ENCODE measurements around the gene ASB10.
A peak's percentile ranks its signal among the peaks of the same experiment; 100 is the strongest.

ASB10 gene

GRCh38 chr7:151207804-151208203 is 20.8 kb upstream of the ASB10 start:
- no peak overlapping the region for H2BK5ac ChIP-seq (ENCODE audit: low read length)
- H3K79me1 ChIP-seq (ENCODE audit: low read length), result no peaks in the 10 kb centered on the region
- H4K8ac ChIP-seq (ENCODE audit: low read depth, low read length), result no peak overlapping the region
- no peaks in the 10 kb centered on the region for H3K36me3 ChIP-seq (ENCODE audit: control insufficient read depth, insufficient read depth, low read length)
- H3K4ac ChIP-seq (ENCODE audit: low read depth, low read length), result no peak overlapping the region
- no CpG with 5 or more reads among the region's 12 CpGs for WGBS (ENCODE audit: extremely low coverage, insufficient coverage, low lambda C conversion rate)
- peak overlapping the region; percentile 3 for H3K56ac ChIP-seq (ENCODE audit: low read length)
- H2AK5ac ChIP-seq (ENCODE audit: low read length), result no peak overlapping the region
- H2BK120ac ChIP-seq (ENCODE audit: low read depth, low read length), result no peak overlapping the region
- H3K79me2 ChIP-seq (ENCODE audit: control insufficient read depth, insufficient read depth, low read length), result no peaks in the 10 kb centered on the region
- DNase-seq, result no peak
- no peak overlapping the region for H3K9ac ChIP-seq (ENCODE audit: low read length)
- no peak overlapping the region for H2BK15ac ChIP-seq (replicated peaks; ENCODE audit: low read depth)
- no peak overlapping the region for H3K4me2 ChIP-seq (ENCODE audit: low read length)
- H3K27me3 ChIP-seq (ENCODE audit: insufficient read depth, low read length, poor library complexity), result no peaks in the 10 kb centered on the region
- H4K5ac ChIP-seq (ENCODE audit: low read length), result no peak overlapping the region
- peaks cover 2% of the 10 kb centered on the region for H3K4me1 ChIP-seq (ENCODE audit: control insufficient read depth, low read depth, low read length)
- H3K4me3 ChIP-seq (ENCODE audit: low read length), result no peak overlapping the region
- H3K27ac ChIP-seq (ENCODE audit: low read depth, low read length), result no peak overlapping the region
- H3K23ac ChIP-seq (ENCODE audit: low read length), result no peak overlapping the region
- H3K18ac ChIP-seq (ENCODE audit: low read length), result no peak overlapping the region

DNA sequence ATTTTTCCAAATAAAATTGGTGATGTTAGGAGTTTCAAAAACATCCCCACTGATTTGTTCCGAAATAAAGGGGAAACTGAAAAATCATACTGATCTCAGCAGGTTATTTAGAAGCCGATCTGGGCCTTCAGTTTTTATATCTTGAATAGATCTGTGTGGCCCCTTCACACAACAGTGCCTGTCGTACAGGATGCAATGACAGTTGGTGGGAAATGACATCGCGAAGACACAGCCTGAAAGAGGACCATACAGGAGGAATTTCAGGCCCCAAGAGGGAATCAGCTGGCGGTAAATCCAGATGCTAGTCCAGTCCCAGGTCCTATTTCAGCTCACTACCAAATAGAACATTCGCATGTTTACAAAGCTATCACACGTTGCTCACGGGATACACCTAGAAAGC is 20.3 kb upstream of the ASB10 start:
- Histone ChIP-seq H2BK120ac (ENCODE audit: low read depth, low read length) (no peak overlapping the region), H3K27me3 (ENCODE audit: insufficient read depth, low read length, poor library complexity) (no peaks in the 10 kb centered on the region), H3K79me2 (ENCODE audit: control insufficient read depth, insufficient read depth, low read length) (no peaks in the 10 kb centered on the region), H2BK5ac (ENCODE audit: low read length) (no peak overlapping the region), H2BK15ac (replicated peaks; ENCODE audit: low read depth) (no peak overlapping the region), H4K8ac (ENCODE audit: low read depth, low read length) (no peak overlapping the region), H3K4me2 (ENCODE audit: low read length) (no peak overlapping the region), H4K5ac (ENCODE audit: low read length) (no peak overlapping the region), H3K4me3 (ENCODE audit: low read length) (no peak overlapping the region), H3K18ac (ENCODE audit: low read length) (no peak overlapping the region), H3K4me1 (ENCODE audit: control insufficient read depth, low read depth, low read length) (peaks cover 2% of the 10 kb centered on the region), H3K56ac (ENCODE audit: low read length) (no peak overlapping the region), H3K79me1 (ENCODE audit: low read length) (no peaks in the 10 kb centered on the region), H3K27ac (ENCODE audit: low read depth, low read length) (no peak overlapping the region), H2AK5ac (ENCODE audit: low read length) (no peak overlapping the region), H3K23ac (ENCODE audit: low read length) (no peak overlapping the region), H3K4ac (ENCODE audit: low read depth, low read length) (no peak overlapping the region), H3K9ac (ENCODE audit: low read length) (no peak overlapping the region), H3K36me3 (ENCODE audit: control insufficient read depth, insufficient read depth, low read length) (no peaks in the 10 kb centered on the region)
- no peak for DNase-seq
- WGBS (ENCODE audit: extremely low coverage, insufficient coverage, low lambda C conversion rate), result no CpG with 5 or more reads among the region's 9 CpGs

DNA sequence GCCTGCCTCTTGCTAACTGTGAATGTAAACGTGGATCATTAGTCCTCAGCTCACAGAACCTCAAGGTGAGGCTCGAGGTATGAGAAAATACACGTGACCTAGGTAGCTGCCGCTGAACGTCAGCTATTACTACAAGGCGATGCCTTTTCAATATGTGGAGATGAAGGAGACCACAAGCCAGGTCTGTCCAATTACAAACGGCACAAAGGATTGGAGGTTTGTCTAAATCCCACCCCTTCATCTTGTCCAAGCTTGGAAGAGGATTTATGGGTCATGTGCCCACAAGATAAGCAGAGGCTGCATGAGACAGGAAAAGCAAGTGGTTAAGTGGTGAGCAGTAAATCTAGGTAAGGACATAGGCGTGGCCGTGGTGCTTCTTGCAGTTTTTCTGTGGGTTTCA is 19.9 kb upstream of the ASB10 start:
- Histone ChIP-seq H3K56ac (ENCODE audit: low read length) (no peak overlapping the region), H3K23ac (ENCODE audit: low read length) (no peak overlapping the region), H2BK15ac (replicated peaks; ENCODE audit: low read depth) (no peak overlapping the region), H3K4ac (ENCODE audit: low read depth, low read length) (no peak overlapping the region), H2BK120ac (ENCODE audit: low read depth, low read length) (no peak overlapping the region), H3K4me3 (ENCODE audit: low read length) (no peak overlapping the region), H4K8ac (ENCODE audit: low read depth, low read length) (no peak overlapping the region), H3K79me2 (ENCODE audit: control insufficient read depth, insufficient read depth, low read length) (no peaks in the 10 kb centered on the region), H3K27ac (ENCODE audit: low read depth, low read length) (no peak overlapping the region), H3K27me3 (ENCODE audit: insufficient read depth, low read length, poor library complexity) (no peaks in the 10 kb centered on the region), H3K36me3 (ENCODE audit: control insufficient read depth, insufficient read depth, low read length) (no peaks in the 10 kb centered on the region), H4K5ac (ENCODE audit: low read length) (no peak overlapping the region), H3K4me2 (ENCODE audit: low read length) (no peak overlapping the region), H3K4me1 (ENCODE audit: control insufficient read depth, low read depth, low read length) (peaks cover 2% of the 10 kb centered on the region), H3K79me1 (ENCODE audit: low read length) (no peaks in the 10 kb centered on the region), H3K9ac (ENCODE audit: low read length) (no peak overlapping the region), H2AK5ac (ENCODE audit: low read length) (no peak overlapping the region), H3K18ac (ENCODE audit: low read length) (no peak overlapping the region), H2BK5ac (ENCODE audit: low read length) (no peak overlapping the region)
- no peak for DNase-seq
- WGBS (ENCODE audit: extremely low coverage, insufficient coverage, low lambda C conversion rate), result no CpG with 5 or more reads among the region's 9 CpGs

DNA sequence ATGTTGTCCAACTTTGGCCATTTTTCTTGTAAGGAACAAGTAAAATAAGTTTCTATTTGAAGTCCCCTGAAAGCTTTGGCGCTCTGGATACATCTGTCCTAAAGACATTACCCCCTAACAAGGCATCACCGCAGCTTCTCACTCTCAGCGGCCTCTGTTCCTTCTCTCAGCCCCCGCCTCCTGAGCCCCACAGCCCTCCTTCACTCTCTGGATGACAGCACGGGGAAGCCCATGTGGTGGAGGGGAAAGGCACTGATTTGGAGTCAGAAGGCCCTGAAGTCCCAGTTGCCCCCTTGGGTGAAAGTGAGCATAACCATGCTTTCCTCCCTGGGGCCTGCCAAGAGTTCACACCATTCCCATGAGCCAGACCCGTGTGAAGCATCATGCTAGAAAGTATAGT is 18.7 kb upstream of the ASB10 start:
- Histone ChIP-seq H2BK5ac (ENCODE audit: low read length) (no peak overlapping the region), H3K23ac (ENCODE audit: low read length) (no peak overlapping the region), H3K4me3 (ENCODE audit: low read length) (no peak overlapping the region), H3K27me3 (ENCODE audit: insufficient read depth, low read length, poor library complexity) (no peaks in the 10 kb centered on the region), H3K36me3 (ENCODE audit: control insufficient read depth, insufficient read depth, low read length) (no peaks in the 10 kb centered on the region), H4K8ac (ENCODE audit: low read depth, low read length) (no peak overlapping the region), H3K4ac (ENCODE audit: low read depth, low read length) (no peak overlapping the region), H3K56ac (ENCODE audit: low read length) (no peak overlapping the region), H3K27ac (ENCODE audit: low read depth, low read length) (no peak overlapping the region), H2BK120ac (ENCODE audit: low read depth, low read length) (no peak overlapping the region), H3K4me1 (ENCODE audit: control insufficient read depth, low read depth, low read length) (peaks cover 2% of the 10 kb centered on the region), H2BK15ac (replicated peaks; ENCODE audit: low read depth) (no peak overlapping the region), H3K9ac (ENCODE audit: low read length) (no peak overlapping the region), H4K5ac (ENCODE audit: low read length) (no peak overlapping the region), H3K79me2 (ENCODE audit: control insufficient read depth, insufficient read depth, low read length) (no peaks in the 10 kb centered on the region), H3K79me1 (ENCODE audit: low read length) (no peaks in the 10 kb centered on the region), H3K4me2 (ENCODE audit: low read length) (no peak overlapping the region), H2AK5ac (ENCODE audit: low read length) (no peak overlapping the region), H3K18ac (ENCODE audit: low read length) (no peak overlapping the region)
- no CpG with 5 or more reads among the region's 6 CpGs for WGBS (ENCODE audit: extremely low coverage, insufficient coverage, low lambda C conversion rate)
- DNase-seq, result no peak

DNA sequence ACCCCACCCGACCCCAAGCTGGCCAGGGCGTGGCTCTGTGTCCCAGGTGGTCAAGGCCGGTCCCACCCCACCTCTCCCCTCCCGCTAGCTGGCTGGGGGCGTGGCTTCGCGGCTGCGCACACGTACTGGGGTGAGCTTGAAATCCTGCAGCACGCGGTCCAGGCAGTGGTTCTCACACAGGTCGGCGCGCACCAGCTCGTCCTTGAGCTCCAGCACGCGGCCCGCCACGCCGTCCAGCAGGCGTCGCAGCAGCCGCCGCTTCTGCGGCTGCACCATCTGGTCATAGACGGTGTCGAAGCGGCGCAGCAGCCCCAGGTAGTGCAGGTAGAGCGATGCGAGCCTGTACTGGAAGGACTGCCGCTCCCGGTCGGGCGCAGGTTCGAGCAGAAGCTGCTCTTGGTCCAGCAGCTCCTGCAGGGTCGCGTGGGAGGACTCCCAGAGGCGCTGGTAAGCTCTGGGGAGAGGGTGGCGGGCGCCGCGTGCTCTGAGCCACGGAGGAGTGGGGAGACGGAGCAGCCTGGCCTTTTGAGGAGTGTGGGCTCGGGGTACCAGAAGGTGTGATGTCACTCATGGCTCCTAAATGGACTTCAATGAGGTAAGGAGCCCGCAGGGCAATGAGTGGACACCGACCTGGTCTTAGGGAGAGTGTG is 17.5 kb upstream of the ASB10 start:
- H4K5ac ChIP-seq (ENCODE audit: low read length), result no peak overlapping the region
- no peak overlapping the region for H2BK120ac ChIP-seq (ENCODE audit: low read depth, low read length)
- H4K8ac ChIP-seq (ENCODE audit: low read depth, low read length), result no peak overlapping the region
- H2AK5ac ChIP-seq (ENCODE audit: low read length), result no peak overlapping the region
- H3K56ac ChIP-seq (ENCODE audit: low read length), result no peak overlapping the region
- H3K9ac ChIP-seq (ENCODE audit: low read length), result no peak overlapping the region
- no peak overlapping the region for H2BK15ac ChIP-seq (replicated peaks; ENCODE audit: low read depth)
- H3K4ac ChIP-seq (ENCODE audit: low read depth, low read length), result no peak overlapping the region
- H3K4me1 ChIP-seq (ENCODE audit: control insufficient read depth, low read depth, low read length), result no peaks in the 10 kb centered on the region
- H3K36me3 ChIP-seq (ENCODE audit: control insufficient read depth, insufficient read depth, low read length), result no peaks in the 10 kb centered on the region
- no peak for DNase-seq
- H3K27ac ChIP-seq (ENCODE audit: low read depth, low read length), result no peak overlapping the region
- no peaks in the 10 kb centered on the region for H3K79me1 ChIP-seq (ENCODE audit: low read length)
- H3K79me2 ChIP-seq (ENCODE audit: control insufficient read depth, insufficient read depth, low read length), result no peaks in the 10 kb centered on the region
- no peak overlapping the region for H3K4me3 ChIP-seq (ENCODE audit: low read length)
- H3K23ac ChIP-seq (ENCODE audit: low read length), result no peak overlapping the region
- no CpG with 5 or more reads among the region's 48 CpGs for WGBS (ENCODE audit: extremely low coverage, insufficient coverage, low lambda C conversion rate)
- no peak overlapping the region for H2BK5ac ChIP-seq (ENCODE audit: low read length)
- no peak overlapping the region for H3K4me2 ChIP-seq (ENCODE audit: low read length)
- H3K27me3 ChIP-seq (ENCODE audit: insufficient read depth, low read length, poor library complexity), result no peaks in the 10 kb centered on the region
- no peak overlapping the region for H3K18ac ChIP-seq (ENCODE audit: low read length)

GRCh38 chr7:151202836-151203235 is 15.8 kb upstream of the ASB10 start:
- H3K79me2 ChIP-seq (ENCODE audit: control insufficient read depth, insufficient read depth, low read length), result no peaks in the 10 kb centered on the region
- H3K27me3 ChIP-seq (ENCODE audit: insufficient read depth, low read length, poor library complexity), result no peaks in the 10 kb centered on the region
- no peak overlapping the region for H3K4me2 ChIP-seq (ENCODE audit: low read length)
- H2BK120ac ChIP-seq (ENCODE audit: low read depth, low read length), result no peak overlapping the region
- H3K56ac ChIP-seq (ENCODE audit: low read length), result no peak overlapping the region
- H3K27ac ChIP-seq (ENCODE audit: low read depth, low read length), result no peak overlapping the region
- no peaks in the 10 kb centered on the region for H3K36me3 ChIP-seq (ENCODE audit: control insufficient read depth, insufficient read depth, low read length)
- no peak overlapping the region for H3K18ac ChIP-seq (ENCODE audit: low read length)
- H3K9ac ChIP-seq (ENCODE audit: low read length), result no peak overlapping the region
- H3K4me1 ChIP-seq (ENCODE audit: control insufficient read depth, low read depth, low read length), result no peaks in the 10 kb centered on the region
- no CpG with 5 or more reads among the region's 9 CpGs for WGBS (ENCODE audit: extremely low coverage, insufficient coverage, low lambda C conversion rate)
- H3K4me3 ChIP-seq (ENCODE audit: low read length), result no peak overlapping the region
- no peak overlapping the region for H2AK5ac ChIP-seq (ENCODE audit: low read length)
- H3K79me1 ChIP-seq (ENCODE audit: low read length), result no peaks in the 10 kb centered on the region
- H3K4ac ChIP-seq (ENCODE audit: low read depth, low read length), result no peak overlapping the region
- no peak overlapping the region for H4K5ac ChIP-seq (ENCODE audit: low read length)
- H2BK5ac ChIP-seq (ENCODE audit: low read length), result no peak overlapping the region
- H2BK15ac ChIP-seq (replicated peaks; ENCODE audit: low read depth), result no peak overlapping the region
- no peak for DNase-seq
- H4K8ac ChIP-seq (ENCODE audit: low read depth, low read length), result no peak overlapping the region
- H3K23ac ChIP-seq (ENCODE audit: low read length), result no peak overlapping the region

Data from mesendoderm (in vitro differentiated cells).